ENCODE data around the gene EYA3.

Gene EYA3

DNA sequence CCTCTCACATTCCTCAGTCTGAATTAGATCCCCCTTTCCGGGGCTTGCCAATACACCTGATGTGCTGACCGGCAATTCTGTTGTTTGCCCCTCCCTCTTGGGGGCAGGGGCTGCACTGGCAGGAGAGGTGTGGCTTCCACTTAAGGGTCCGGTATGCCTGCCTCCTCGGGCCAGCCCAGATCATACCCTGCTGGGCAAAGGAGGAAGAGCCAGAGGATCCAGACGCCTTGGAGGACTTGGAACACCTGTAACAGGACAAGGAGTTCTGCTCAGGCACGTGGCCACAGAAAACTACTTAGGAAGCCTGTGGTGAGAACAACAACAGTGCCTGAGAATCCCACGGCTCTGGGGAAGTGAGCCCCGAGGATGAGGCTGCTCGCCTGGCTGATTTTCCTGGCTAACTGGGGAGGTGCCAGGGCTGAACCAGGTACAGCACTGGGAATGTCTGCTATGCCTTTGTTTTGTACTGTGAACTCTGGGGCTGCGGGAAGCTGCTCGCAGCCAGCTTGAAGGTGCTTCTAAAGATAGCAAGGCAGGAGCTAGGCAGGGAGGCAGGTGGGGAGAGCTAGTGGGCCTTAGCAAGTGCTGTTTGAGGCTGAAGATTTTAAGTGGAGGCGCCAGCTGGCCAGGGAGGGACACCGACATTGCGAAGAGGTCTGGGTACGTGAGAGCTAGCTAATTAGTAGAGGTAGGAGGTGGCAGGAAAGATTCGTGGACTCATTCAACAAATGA, 153.4 kb downstream of the EYA3 start, which contains the start of gene SMPDL3B:
Gene SMPDL3B, plus strand, starts transcription at position 183 of the 732 bp plus-strand sequence. Its CDS starts 184 bp downstream, at position 367.
- peak; percentile 24 for DNase-seq
- no peaks in the 10 kb centered on the region for H3K36me3 ChIP-seq (replicated peaks; ENCODE audit: insufficient read depth, low read length)
- H3K9ac ChIP-seq (ENCODE audit: low read length): peak within 1 kb of the TSS; percentile 32; the same call in 1 of the 2 replicates
- H4K20me1 ChIP-seq (ENCODE audit: insufficient read depth, low read length): no peaks in the 10 kb centered on the region
- H3K79me2 ChIP-seq (ENCODE audit: low read length): no peaks in the 10 kb centered on the region
- TF ChIP-seq, protein P1, sequence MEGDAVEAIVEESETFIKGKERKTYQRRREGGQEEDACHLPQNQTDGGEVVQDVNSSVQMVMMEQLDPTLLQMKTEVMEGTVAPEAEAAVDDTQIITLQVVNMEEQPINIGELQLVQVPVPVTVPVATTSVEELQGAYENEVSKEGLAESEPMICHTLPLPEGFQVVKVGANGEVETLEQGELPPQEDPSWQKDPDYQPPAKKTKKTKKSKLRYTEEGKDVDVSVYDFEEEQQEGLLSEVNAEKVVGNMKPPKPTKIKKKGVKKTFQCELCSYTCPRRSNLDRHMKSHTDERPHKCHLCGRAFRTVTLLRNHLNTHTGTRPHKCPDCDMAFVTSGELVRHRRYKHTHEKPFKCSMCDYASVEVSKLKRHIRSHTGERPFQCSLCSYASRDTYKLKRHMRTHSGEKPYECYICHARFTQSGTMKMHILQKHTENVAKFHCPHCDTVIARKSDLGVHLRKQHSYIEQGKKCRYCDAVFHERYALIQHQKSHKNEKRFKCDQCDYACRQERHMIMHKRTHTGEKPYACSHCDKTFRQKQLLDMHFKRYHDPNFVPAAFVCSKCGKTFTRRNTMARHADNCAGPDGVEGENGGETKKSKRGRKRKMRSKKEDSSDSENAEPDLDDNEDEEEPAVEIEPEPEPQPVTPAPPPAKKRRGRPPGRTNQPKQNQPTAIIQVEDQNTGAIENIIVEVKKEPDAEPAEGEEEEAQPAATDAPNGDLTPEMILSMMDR (IDR thresholded peaks at IDR 0.05; ENCODE audit: low read length): peak; percentile 11; the same call in 1 of the 2 replicates
- no peak for TF ChIP-seq EZH2 (optimal IDR thresholded peaks at IDR 0.05; ENCODE audit: low read depth, low read length)
- H3K27ac ChIP-seq (ENCODE audit: low read length): no peak within 1 kb of the TSS
- peak within 1 kb of the TSS; percentile 77 for H2AFZ ChIP-seq (ENCODE audit: low read length)
- H3K9me3 ChIP-seq (replicated peaks; ENCODE audit: insufficient read depth, low read length): no peaks in the 10 kb centered on the region
- peak within 1 kb of the TSS; percentile 53 for H3K4me3 ChIP-seq (ENCODE audit: low read length)
- H3K27me3 ChIP-seq (replicated peaks; ENCODE audit: insufficient read depth, low read length): no peaks in the 10 kb centered on the region
- H3K4me1 ChIP-seq (ENCODE audit: low read length): peaks cover 15% of the 10 kb centered on the region
- peak within 1 kb of the TSS; percentile 82 for H3K4me2 ChIP-seq (ENCODE audit: low read depth, low read length)
- H3K9me2 ChIP-seq (replicated peaks; ENCODE audit: insufficient read depth, low read length): no peaks in the 10 kb centered on the region
- H3F3A ChIP-seq (ENCODE audit: insufficient read depth, low read length): peaks cover 4% of the 10 kb centered on the region; the same call in 1 of the 2 replicates

DNA sequence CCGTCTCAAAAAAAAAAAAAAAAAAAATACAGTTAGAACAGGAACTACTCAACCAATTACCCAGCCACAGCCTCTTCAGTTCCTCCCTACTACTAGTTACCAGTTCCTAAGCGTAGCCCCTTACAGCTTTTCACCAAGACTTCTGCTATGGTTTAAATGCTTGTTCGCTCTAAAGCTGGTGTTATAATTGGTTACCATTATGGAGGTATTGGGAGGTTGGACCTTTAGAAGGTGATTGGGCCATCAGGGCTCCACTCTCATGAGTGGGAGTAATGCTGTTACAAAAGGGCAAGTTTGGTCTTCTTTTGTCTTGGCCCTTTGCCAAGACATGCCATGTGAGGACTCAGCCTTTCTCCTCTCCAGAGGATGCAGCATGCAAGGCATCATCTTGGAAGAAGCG, 156.7 kb downstream of the EYA3 start:
- Histone ChIP-seq H3K4me1 (ENCODE audit: low read length) (0 out of 2 replicates have a peak, but pooled peaks cover 3% of the 10 kb centered on the region), H2AFZ (ENCODE audit: low read length) (no peak overlapping the region), H3K27ac (ENCODE audit: low read length) (no peak overlapping the region), H3K9me2 (replicated peaks; ENCODE audit: insufficient read depth, low read length) (no peaks in the 10 kb centered on the region), H3K27me3 (replicated peaks; ENCODE audit: insufficient read depth, low read length) (no peaks in the 10 kb centered on the region), H3K79me2 (ENCODE audit: low read length) (no peaks in the 10 kb centered on the region), H3K4me2 (ENCODE audit: low read depth, low read length) (no peak overlapping the region), H4K20me1 (ENCODE audit: insufficient read depth, low read length) (no peaks in the 10 kb centered on the region), H3K36me3 (replicated peaks; ENCODE audit: insufficient read depth, low read length) (no peaks in the 10 kb centered on the region), H3K4me3 (ENCODE audit: low read length) (no peak overlapping the region), H3K9me3 (replicated peaks; ENCODE audit: insufficient read depth, low read length) (no peaks in the 10 kb centered on the region), H3K9ac (ENCODE audit: low read length) (no peak overlapping the region), H3F3A (ENCODE audit: insufficient read depth, low read length) (no peaks in the 10 kb centered on the region)
- TF ChIP-seq, protein P1 (IDR thresholded peaks at IDR 0.05; ENCODE audit: low read length): no peak
- TF ChIP-seq EZH2 (optimal IDR thresholded peaks at IDR 0.05; ENCODE audit: low read depth, low read length) (no peak), EZH2phosphoT487 (IDR thresholded peaks at IDR 0.05; ENCODE audit: low read length) (no peak)
- DNase-seq: no peak

DNA sequence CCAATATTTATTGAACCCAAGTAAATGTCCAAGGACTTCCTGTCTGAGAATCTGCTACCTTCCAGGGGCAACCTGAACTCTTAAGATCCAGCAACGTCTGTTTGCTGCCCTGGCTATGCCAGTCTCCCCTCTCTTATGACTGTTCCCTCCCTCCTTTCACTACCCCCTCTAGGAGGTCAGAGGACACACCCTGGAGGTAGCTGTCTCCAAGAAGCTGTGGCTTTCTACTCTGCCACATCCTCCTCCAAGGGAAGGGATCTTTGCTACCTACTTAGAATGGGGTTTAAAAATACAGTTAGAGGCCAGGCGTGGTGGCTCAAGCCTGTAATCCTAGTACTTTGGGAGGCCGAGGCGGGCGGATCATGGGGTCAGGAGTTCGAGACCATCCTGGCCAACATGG, 157.2 kb downstream of the EYA3 start:
- H3K4me2 ChIP-seq (ENCODE audit: low read depth, low read length): no peak overlapping the region
- no peaks in the 10 kb centered on the region for H3K36me3 ChIP-seq (replicated peaks; ENCODE audit: insufficient read depth, low read length)
- H3K9me2 ChIP-seq (replicated peaks; ENCODE audit: insufficient read depth, low read length): no peaks in the 10 kb centered on the region
- no peaks in the 10 kb centered on the region for H4K20me1 ChIP-seq (ENCODE audit: insufficient read depth, low read length)
- TF ChIP-seq, protein P1 (IDR thresholded peaks at IDR 0.05; ENCODE audit: low read length): no peak
- TF ChIP-seq EZH2phosphoT487 (IDR thresholded peaks at IDR 0.05; ENCODE audit: low read length): no peak
- no peak overlapping the region for H3K9ac ChIP-seq (ENCODE audit: low read length)
- no peaks in the 10 kb centered on the region for H3K27me3 ChIP-seq (replicated peaks; ENCODE audit: insufficient read depth, low read length)
- DNase-seq: no peak
- H2AFZ ChIP-seq (ENCODE audit: low read length): no peak overlapping the region
- H3F3A ChIP-seq (ENCODE audit: insufficient read depth, low read length): no peaks in the 10 kb centered on the region
- no peak overlapping the region for H3K27ac ChIP-seq (ENCODE audit: low read length)
- no peaks in the 10 kb centered on the region for H3K79me2 ChIP-seq (ENCODE audit: low read length)
- 0 out of 2 replicates have a peak, but pooled peaks cover 3% of the 10 kb centered on the region for H3K4me1 ChIP-seq (ENCODE audit: low read length)
- no peaks in the 10 kb centered on the region for H3K9me3 ChIP-seq (replicated peaks; ENCODE audit: insufficient read depth, low read length)
- no peak overlapping the region for H3K4me3 ChIP-seq (ENCODE audit: low read length)

Data from MM.1S (cell line).